Measurements from ENCODE around the gene COX8C. TPM values are rescaled to one million over a fixed set of nuclear protein-coding genes. Genes with fewer than 3 reads are reported as not detected.

The COX8C gene
- total and polyA plus RNA-seq, 2 experiments from 2014 or later: 0.73 TPM; not detected in 1

GRCh38 chr14:93323600-93324174 is 23.3 kb upstream of the COX8C start:
- no peaks in the 10 kb centered on the region for H3F3A ChIP-seq (replicated peaks; ENCODE audit: low read depth)
- peaks cover 19% of the 10 kb centered on the region for H3K4me1 Mint-ChIP-seq
- no peaks in the 10 kb centered on the region for H3K27me3 ChIP-seq (ENCODE audit: insufficient read depth)
- no peak for ATAC-seq
- H3K4me3 ChIP-seq: no peak overlapping the region
- TF ChIP-seq NANOG (IDR thresholded peaks at IDR 0.05; ENCODE audit: borderline replicate concordance) (no peak), ZNF114 (CRISPR knock-in tag; IDR thresholded peaks at IDR 0.05) (no peak), EZH2 (IDR thresholded peaks at IDR 0.05; ENCODE audit: low read depth, unreplicated experiment) (no peak), POLR2AphosphoS5 (IDR thresholded peaks at IDR 0.05; ENCODE audit: low read depth) (no peak), JUNB (IDR thresholded peaks at IDR 0.05; ENCODE audit: unreplicated experiment) (no peak), CREB1 (CRISPR knock-in tag; IDR thresholded peaks at IDR 0.05; ENCODE audit: low read depth) (no peak), STAT1 (IDR thresholded peaks at IDR 0.05; ENCODE audit: unreplicated experiment) (no peak), REST (IDR thresholded peaks at IDR 0.05; ENCODE audit: unreplicated experiment) (no peak), ZNF331 (CRISPR knock-in tag; IDR thresholded peaks at IDR 0.05; ENCODE audit: low read depth) (no peak), EZH2phosphoT487 (IDR thresholded peaks at IDR 0.05; ENCODE audit: unreplicated experiment) (no peak)
- TF ChIP-seq, protein P1, sequence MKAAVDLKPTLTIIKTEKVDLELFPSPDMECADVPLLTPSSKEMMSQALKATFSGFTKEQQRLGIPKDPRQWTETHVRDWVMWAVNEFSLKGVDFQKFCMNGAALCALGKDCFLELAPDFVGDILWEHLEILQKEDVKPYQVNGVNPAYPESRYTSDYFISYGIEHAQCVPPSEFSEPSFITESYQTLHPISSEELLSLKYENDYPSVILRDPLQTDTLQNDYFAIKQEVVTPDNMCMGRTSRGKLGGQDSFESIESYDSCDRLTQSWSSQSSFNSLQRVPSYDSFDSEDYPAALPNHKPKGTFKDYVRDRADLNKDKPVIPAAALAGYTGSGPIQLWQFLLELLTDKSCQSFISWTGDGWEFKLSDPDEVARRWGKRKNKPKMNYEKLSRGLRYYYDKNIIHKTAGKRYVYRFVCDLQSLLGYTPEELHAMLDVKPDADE (IDR thresholded peaks at IDR 0.05): no peak
- TF ChIP-seq, protein P2, sequence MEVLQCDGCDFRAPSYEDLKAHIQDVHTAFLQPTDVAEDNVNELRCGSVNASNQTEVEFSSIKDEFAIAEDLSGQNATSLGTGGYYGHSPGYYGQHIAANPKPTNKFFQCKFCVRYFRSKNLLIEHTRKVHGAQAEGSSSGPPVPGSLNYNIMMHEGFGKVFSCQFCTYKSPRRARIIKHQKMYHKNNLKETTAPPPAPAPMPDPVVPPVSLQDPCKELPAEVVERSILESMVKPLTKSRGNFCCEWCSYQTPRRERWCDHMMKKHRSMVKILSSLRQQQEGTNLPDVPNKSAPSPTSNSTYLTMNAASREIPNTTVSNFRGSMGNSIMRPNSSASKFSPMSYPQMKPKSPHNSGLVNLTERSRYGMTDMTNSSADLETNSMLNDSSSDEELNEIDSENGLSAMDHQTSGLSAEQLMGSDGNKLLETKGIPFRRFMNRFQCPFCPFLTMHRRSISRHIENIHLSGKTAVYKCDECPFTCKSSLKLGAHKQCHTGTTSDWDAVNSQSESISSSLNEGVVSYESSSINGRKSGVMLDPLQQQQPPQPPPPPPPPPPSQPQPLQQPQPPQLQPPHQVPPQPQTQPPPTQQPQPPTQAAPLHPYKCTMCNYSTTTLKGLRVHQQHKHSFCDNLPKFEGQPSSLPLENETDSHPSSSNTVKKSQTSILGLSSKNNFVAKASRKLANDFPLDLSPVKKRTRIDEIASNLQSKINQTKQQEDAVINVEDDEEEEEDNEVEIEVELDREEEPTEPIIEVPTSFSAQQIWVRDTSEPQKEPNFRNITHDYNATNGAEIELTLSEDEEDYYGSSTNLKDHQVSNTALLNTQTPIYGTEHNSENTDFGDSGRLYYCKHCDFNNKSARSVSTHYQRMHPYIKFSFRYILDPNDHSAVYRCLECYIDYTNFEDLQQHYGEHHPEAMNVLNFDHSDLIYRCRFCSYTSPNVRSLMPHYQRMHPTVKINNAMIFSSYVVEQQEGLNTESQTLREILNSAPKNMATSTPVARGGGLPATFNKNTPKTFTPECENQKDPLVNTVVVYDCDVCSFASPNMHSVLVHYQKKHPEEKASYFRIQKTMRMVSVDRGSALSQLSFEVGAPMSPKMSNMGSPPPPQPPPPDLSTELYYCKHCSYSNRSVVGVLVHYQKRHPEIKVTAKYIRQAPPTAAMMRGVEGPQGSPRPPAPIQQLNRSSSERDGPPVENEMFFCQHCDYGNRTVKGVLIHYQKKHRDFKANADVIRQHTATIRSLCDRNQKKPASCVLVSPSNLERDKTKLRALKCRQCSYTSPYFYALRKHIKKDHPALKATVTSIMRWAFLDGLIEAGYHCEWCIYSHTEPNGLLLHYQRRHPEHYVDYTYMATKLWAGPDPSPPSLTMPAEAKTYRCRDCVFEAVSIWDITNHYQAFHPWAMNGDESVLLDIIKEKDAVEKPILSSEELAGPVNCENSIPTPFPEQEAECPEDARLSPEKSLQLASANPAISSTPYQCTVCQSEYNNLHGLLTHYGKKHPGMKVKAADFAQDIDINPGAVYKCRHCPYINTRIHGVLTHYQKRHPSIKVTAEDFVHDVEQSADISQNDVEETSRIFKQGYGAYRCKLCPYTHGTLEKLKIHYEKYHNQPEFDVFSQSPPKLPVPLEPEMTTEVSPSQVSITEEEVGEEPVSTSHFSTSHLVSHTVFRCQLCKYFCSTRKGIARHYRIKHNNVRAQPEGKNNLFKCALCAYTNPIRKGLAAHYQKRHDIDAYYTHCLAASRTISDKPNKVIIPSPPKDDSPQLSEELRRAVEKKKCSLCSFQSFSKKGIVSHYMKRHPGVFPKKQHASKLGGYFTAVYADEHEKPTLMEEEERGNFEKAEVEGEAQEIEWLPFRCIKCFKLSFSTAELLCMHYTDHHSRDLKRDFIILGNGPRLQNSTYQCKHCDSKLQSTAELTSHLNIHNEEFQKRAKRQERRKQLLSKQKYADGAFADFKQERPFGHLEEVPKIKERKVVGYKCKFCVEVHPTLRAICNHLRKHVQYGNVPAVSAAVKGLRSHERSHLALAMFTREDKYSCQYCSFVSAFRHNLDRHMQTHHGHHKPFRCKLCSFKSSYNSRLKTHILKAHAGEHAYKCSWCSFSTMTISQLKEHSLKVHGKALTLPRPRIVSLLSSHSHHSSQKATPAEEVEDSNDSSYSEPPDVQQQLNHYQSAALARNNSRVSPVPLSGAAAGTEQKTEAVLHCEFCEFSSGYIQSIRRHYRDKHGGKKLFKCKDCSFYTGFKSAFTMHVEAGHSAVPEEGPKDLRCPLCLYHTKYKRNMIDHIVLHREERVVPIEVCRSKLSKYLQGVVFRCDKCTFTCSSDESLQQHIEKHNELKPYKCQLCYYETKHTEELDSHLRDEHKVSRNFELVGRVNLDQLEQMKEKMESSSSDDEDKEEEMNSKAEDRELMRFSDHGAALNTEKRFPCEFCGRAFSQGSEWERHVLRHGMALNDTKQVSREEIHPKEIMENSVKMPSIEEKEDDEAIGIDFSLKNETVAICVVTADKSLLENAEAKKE (CRISPR knock-in tag; IDR thresholded peaks at IDR 0.05): no peak
- TF ChIP-seq, protein P3, sequence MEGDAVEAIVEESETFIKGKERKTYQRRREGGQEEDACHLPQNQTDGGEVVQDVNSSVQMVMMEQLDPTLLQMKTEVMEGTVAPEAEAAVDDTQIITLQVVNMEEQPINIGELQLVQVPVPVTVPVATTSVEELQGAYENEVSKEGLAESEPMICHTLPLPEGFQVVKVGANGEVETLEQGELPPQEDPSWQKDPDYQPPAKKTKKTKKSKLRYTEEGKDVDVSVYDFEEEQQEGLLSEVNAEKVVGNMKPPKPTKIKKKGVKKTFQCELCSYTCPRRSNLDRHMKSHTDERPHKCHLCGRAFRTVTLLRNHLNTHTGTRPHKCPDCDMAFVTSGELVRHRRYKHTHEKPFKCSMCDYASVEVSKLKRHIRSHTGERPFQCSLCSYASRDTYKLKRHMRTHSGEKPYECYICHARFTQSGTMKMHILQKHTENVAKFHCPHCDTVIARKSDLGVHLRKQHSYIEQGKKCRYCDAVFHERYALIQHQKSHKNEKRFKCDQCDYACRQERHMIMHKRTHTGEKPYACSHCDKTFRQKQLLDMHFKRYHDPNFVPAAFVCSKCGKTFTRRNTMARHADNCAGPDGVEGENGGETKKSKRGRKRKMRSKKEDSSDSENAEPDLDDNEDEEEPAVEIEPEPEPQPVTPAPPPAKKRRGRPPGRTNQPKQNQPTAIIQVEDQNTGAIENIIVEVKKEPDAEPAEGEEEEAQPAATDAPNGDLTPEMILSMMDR (conservative IDR thresholded peaks at IDR 0.05; ENCODE audit: low read depth in 2 of 2): no peak
- peaks cover 19% of the 10 kb centered on the region; the same call in 1 of the 2 replicates for H4K20me1 ChIP-seq (replicated peaks; ENCODE audit: insufficient read depth)
- no peaks in the 10 kb centered on the region for H3K9me3 Mint-ChIP-seq
- no peak overlapping the region for H3K4me3 Mint-ChIP-seq
- H2AFZ ChIP-seq: no peak overlapping the region
- no peak for DNase-seq (ENCODE audit: low spot score)
- H3K27me3 Mint-ChIP-seq (ENCODE audit: insufficient read depth, low read depth, poor library complexity): peaks cover 4% of the 10 kb centered on the region
- H3K9me2 ChIP-seq (ENCODE audit: insufficient read depth): no peaks in the 10 kb centered on the region
- no peak overlapping the region for H3K27ac ChIP-seq (ENCODE audit: low read depth)
- 0 out of 2 replicates have a peak overlapping the region, but pooled peaks have one; percentile 13 for H3K27ac Mint-ChIP-seq
- no peaks in the 10 kb centered on the region; the same call in 2 of the 3 replicates for H3K36me3 Mint-ChIP-seq (ENCODE audit: low read depth)
- no peak overlapping the region for H3K4me2 ChIP-seq
- H3K36me3 ChIP-seq (ENCODE audit: insufficient read depth): no peaks in the 10 kb centered on the region; the same call in 1 of the 2 replicates
- peaks cover 10% of the 10 kb centered on the region for H3K4me1 ChIP-seq (ENCODE audit: insufficient read depth)
- H3K79me2 ChIP-seq (replicated peaks; ENCODE audit: insufficient read depth): peaks cover 100% of the 10 kb centered on the region

All from GM23338 (cell line).